IMR-90 (cell line): ENCODE measurements around the gene LGALS3. TPM values are rescaled to one million over a fixed set of nuclear protein-coding genes. Genes with fewer than 3 reads are reported as not detected.

ENCODE experiments used
- ATAC-seq: fragments of 200-7000 bp; cut with Tn5 transposase; 2 replicates; pipeline ENCODE4 v1.9.1; 2020; ENCODE audit warnings: low read depth, mild to moderate bottlenecking, moderate library complexity
- BruUV-seq: library from RNA; stranded (reverse); fragments of 400-500 nt; replicated peaks from 2 replicates; lab custom pipeline; 2021; lab: Mats Ljungman, UMichigan
- CTCF ChIA-PET: fragments of 300-600 bp; formaldehyde crosslinking; extraction: SDS; loops from one replicate; lab custom pipeline; 2021; ENCODE audit warnings: antibody characterized with exemption; lab: Yijun Ruan, JAX
- POLR2A ChIA-PET: fragments of 300-600 bp; sonication (Branson Sonifier 250); formaldehyde crosslinking; loops from one replicate; lab custom pipeline; 2022; ENCODE audit warnings: antibody characterized with exemption; ENCODE audit not compliant: unreplicated experiment; lab: Charles Lee
- DNase-seq: peaks from one replicate; pipeline ENCODE4 v3.0.0; 2013
- H2AFZ ChIP-seq: replicated peaks from 2 replicates; pipeline ENCODE3; 2013; ENCODE audit warnings: low read length, mild to moderate bottlenecking; ENCODE audit not compliant: poor library complexity
- H2AK5ac ChIP-seq: 2 replicates; pipeline ENCODE4 v1.6.1; 2013; ENCODE audit warnings: low read depth, low read length, inconsistent platforms
- H2AK9ac ChIP-seq: replicated peaks from 2 replicates; pipeline ENCODE3; 2013; ENCODE audit warnings: mild to moderate bottlenecking, low read depth, low read length, moderate library complexity; ENCODE audit not compliant: poor library complexity
- H2BK120ac ChIP-seq: 2 replicates; pipeline ENCODE4 v1.6.1; 2013; ENCODE audit warnings: low read depth, low read length, inconsistent platforms
- H2BK15ac ChIP-seq: 3 replicates; pipeline ENCODE4 v1.6.1; 2013; ENCODE audit warnings: low read depth, low read length, inconsistent platforms
- H2BK20ac ChIP-seq: 2 replicates; pipeline ENCODE4 v1.6.1; 2013; ENCODE audit warnings: low read depth, mild to moderate bottlenecking, inconsistent platforms, low read length, moderate library complexity
- H2BK5ac ChIP-seq: 2 replicates; pipeline ENCODE4 v1.6.1; 2013; ENCODE audit warnings: mild to moderate bottlenecking, low read depth, low read length, inconsistent platforms; ENCODE audit not compliant: poor library complexity, severe bottlenecking
- H3K14ac ChIP-seq: replicated peaks from 2 replicates; pipeline ENCODE4 v1.6.1; 2013; ENCODE audit warnings: low read depth, low read length, inconsistent platforms
- H3K18ac ChIP-seq: 2 replicates; pipeline ENCODE4 v1.6.1; 2013; ENCODE audit warnings: low read depth, low read length, control low read depth
- H3K23ac ChIP-seq: 2 replicates; pipeline ENCODE4 v1.6.1; 2013; ENCODE audit warnings: low read depth, low read length, inconsistent platforms
- H3K27ac ChIP-seq: 2 replicates; pipeline ENCODE4 v1.5.1; 2013; ENCODE audit warnings: mild to moderate bottlenecking, control low read depth, low read length; ENCODE audit not compliant: insufficient read depth
- H3K27me3 ChIP-seq: 2 replicates; pipeline ENCODE4 v1.6.1; 2013; ENCODE audit warnings: low read length; ENCODE audit not compliant: control insufficient read depth, insufficient read depth
- H3K36me3 ChIP-seq: 2 replicates; pipeline ENCODE4 v1.6.1; 2013; ENCODE audit warnings: low read length, mixed read lengths; ENCODE audit not compliant: control insufficient read depth, insufficient read depth
- H3K4ac ChIP-seq: 2 replicates; pipeline ENCODE4 v1.6.1; 2013; ENCODE audit warnings: low read depth, low read length, inconsistent platforms
- H3K4me1 ChIP-seq: 2 replicates; pipeline ENCODE4 v1.6.1; 2013; ENCODE audit warnings: low read length, mixed read lengths; ENCODE audit not compliant: control insufficient read depth, insufficient read depth
- H3K4me2 ChIP-seq: 2 replicates; pipeline ENCODE4 v1.6.1; 2013; ENCODE audit warnings: low read depth, mild to moderate bottlenecking, control low read depth, low read length, moderate library complexity
- H3K4me3 ChIP-seq: 2 replicates; pipeline ENCODE4 v1.5.1; 2013; ENCODE audit warnings: low read depth, mild to moderate bottlenecking, control low read depth, low read length, moderate library complexity; ENCODE audit not compliant: insufficient read depth
- H3K56ac ChIP-seq: 2 replicates; pipeline ENCODE4 v1.6.1; 2013; ENCODE audit warnings: low read length, inconsistent platforms; ENCODE audit not compliant: insufficient read depth; ENCODE audit errors: extremely low read depth
- H3K79me1 ChIP-seq, 2 experiments: 2 replicates each; pipeline ENCODE4 v1.6.1; 2013; ENCODE audit warnings: low read length in 2 of 2, inconsistent platforms in 1 of 2, low read depth in 1 of 2
- H3K9ac ChIP-seq: 2 replicates; pipeline ENCODE4 v1.6.1; 2013; ENCODE audit warnings: low read depth, low read length, control low read depth
- H3K9me1 ChIP-seq: 2 replicates; pipeline ENCODE4 v1.6.1; 2013; ENCODE audit warnings: low read length, inconsistent platforms; ENCODE audit not compliant: insufficient read depth
- H3K9me3 ChIP-seq: 2 replicates; pipeline ENCODE4 v1.6.1; 2013; ENCODE audit warnings: low read length; ENCODE audit not compliant: control insufficient read depth, insufficient read depth
- H4K20me1 ChIP-seq: 2 replicates; pipeline ENCODE4 v1.6.1; 2013; ENCODE audit warnings: low read length, inconsistent platforms; ENCODE audit not compliant: insufficient read depth
- H4K5ac ChIP-seq: 2 replicates; pipeline ENCODE4 v1.6.1; 2013; ENCODE audit warnings: mild to moderate bottlenecking, low read depth, low read length, control low read depth
- H4K8ac ChIP-seq, 2 experiments: 2 replicates each; pipeline ENCODE4 v1.6.1; 2013; ENCODE audit warnings: low read depth in 2 of 2, low read length in 2 of 2, control low read depth in 1 of 2, inconsistent platforms in 1 of 2
- H4K91ac ChIP-seq: 2 replicates; pipeline ENCODE4 v1.6.1; 2013; ENCODE audit warnings: low read depth, low read length, inconsistent platforms; ENCODE audit not compliant: insufficient read depth
- CEBPB ChIP-seq: IDR thresholded peaks from 2 replicates; pipeline ENCODE4 v1.6.1; 2012; ENCODE audit warnings: low read depth, low read length, improper control_type of control experiment
- CHD1 ChIP-seq: IDR thresholded peaks from 2 replicates; pipeline ENCODE4 v1.6.1; 2012; ENCODE audit warnings: low read depth, low read length, improper control_type of control experiment
- FOS ChIP-seq: fragments of 150-350 bp; IDR thresholded peaks from 2 replicates; pipeline ENCODE4 v1.6.1; 2016; ENCODE audit warnings: low read depth, low read length
- MAFK ChIP-seq: IDR thresholded peaks from 2 replicates; pipeline ENCODE4 v1.6.1; 2012; ENCODE audit warnings: low read depth, low read length, improper control_type of control experiment
- MAZ ChIP-seq: IDR thresholded peaks from 2 replicates; pipeline ENCODE4 v1.6.1; 2012; ENCODE audit warnings: low read depth, mild to moderate bottlenecking, low read length, improper control_type of control experiment, moderate library complexity, borderline replicate concordance
- MXI1 ChIP-seq: IDR thresholded peaks from 2 replicates; pipeline ENCODE4 v1.6.1; 2012; ENCODE audit warnings: low read depth, mild to moderate bottlenecking, low read length, moderate library complexity, borderline replicate concordance
- NFE2L2 ChIP-seq: fragments of 150-350 bp; IDR thresholded peaks from 2 replicates; pipeline ENCODE4 v1.6.1; 2016; ENCODE audit warnings: low read depth, mild to moderate bottlenecking, low read length
- POLR2A ChIP-seq: IDR thresholded peaks from 2 replicates; pipeline ENCODE4 v1.6.1; 2012; ENCODE audit warnings: mild to moderate bottlenecking, low read depth, low read length
- RAD21 ChIP-seq: IDR thresholded peaks from 2 replicates; pipeline ENCODE4 v1.6.1; 2012; ENCODE audit warnings: low read length, improper control_type of control experiment
- RFX5 ChIP-seq: IDR thresholded peaks from 2 replicates; pipeline ENCODE4 v1.8.0; 2012; ENCODE audit warnings: low read depth, mild to moderate bottlenecking, low read length, moderate library complexity
- WGBS, 2 experiments: methylation state at CpG; one replicate each; pipeline versions ENCODE4 v1.1.5 to v1.1.7; 2013; ENCODE audit warnings: missing lambda C conversion rate in 2 of 2; ENCODE audit not compliant: insufficient read length in 1 of 2; ENCODE audit errors: extremely low coverage in 2 of 2; 5-methylcytosine and 5-hydroxymethylcytosine counted together
- dilution Hi-C: fragments of 300-500 bp; cut with HindIII; formaldehyde crosslinking; loops from one replicate; pipeline ENCODE4 v1.14.3; 2018; ENCODE audit warnings: low sequenced_read_pairs; ENCODE audit not compliant: unreplicated experiment
- in situ Hi-C: fragments of 300-500 bp; cut with MboI; formaldehyde crosslinking; loops from 3 replicates; pipeline ENCODE4 v1.14.3; 2019; ENCODE audit warnings: low sequenced_read_pairs, inconsistent platforms, mixed read lengths
- intact Hi-C: fragments of 100-400 bp; cut with micrococcal nuclease; formaldehyde crosslinking; loops from 2 replicates; pipeline ENCODE4 v1.10.0; 2022
- polyA plus RNA-seq, 3 experiments: library from polyadenylated mRNA; depleted of rRNA; stranded (reverse); fragments of >200 nt; gene quantifications; 2 replicates each; pipeline ENCODE4 v1.2.3, GENCODE V29; 2012; ENCODE audit warnings: low replicate concordance in 1 of 3
- total RNA-seq: library from RNA; depleted of rRNA; stranded (reverse); fragments of >200 nt; gene quantifications from 2 replicates; pipeline ENCODE4 v1.2.3, GENCODE V29; 2012
- TF ChIP-seq, protein P1 (sequence below): fragments of 150-350 bp; IDR thresholded peaks from 2 replicates; pipeline ENCODE4 v1.6.1; 2017; ENCODE audit warnings: mild to moderate bottlenecking, antibody characterized with exemption, low read length, low read depth
- TF ChIP-seq, protein P2 (sequence below): fragments of 150-350 bp; IDR thresholded peaks from 2 replicates; pipeline ENCODE4 v1.6.1; 2016; ENCODE audit warnings: low read depth, mild to moderate bottlenecking, low read length, moderate library complexity, borderline replicate concordance

Gene LGALS3
- total and polyA plus RNA-seq, 2 of the 4 experiments (the other 2 are of a cell fraction), result 84.4 to 171 TPM

DNA sequence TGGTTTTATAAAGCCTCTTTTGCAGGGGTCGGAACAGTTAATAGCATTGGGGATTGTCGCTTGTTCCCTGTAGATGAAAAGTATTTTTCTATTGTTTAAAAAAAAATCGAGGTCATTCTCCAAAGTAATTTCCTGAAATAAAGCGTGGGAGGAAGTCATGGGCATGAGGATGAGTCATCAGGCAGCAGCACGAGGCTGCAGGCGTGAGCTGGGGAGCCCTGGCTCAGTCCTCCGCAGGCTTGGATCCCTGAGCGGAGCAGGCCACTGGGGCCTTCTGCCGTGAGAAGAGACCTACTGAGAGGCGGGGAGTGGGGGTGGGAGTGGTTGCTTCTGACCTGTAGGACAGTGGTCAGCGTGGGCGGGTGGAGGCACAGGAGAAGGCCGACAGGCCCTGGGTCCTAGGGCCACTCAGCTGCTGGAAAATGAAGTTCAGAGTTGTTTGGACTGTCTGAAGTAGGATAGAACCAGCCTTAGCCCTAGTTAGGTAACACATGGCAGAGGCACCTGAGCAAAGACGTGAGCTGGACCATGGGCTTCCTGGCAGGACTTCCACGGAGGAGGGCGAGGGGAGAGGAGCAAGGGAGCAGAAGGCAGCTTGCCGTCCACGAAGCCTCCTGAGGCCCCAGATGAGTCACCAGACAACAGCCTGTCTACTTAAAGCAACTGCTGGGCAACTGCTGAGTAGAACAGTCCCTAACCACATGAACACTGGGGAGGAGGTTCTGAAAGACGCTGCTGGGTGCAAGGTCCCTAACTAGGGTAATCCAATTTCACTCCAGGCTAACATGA, 21.1 kb upstream of the LGALS3 start (continued):
- TF ChIP-seq NFE2L2 (peak; percentile 60; the same call in 1 of the 2 replicates), MAZ (peak; percentile 64), POLR2A (peak; percentile 85)

DNA sequence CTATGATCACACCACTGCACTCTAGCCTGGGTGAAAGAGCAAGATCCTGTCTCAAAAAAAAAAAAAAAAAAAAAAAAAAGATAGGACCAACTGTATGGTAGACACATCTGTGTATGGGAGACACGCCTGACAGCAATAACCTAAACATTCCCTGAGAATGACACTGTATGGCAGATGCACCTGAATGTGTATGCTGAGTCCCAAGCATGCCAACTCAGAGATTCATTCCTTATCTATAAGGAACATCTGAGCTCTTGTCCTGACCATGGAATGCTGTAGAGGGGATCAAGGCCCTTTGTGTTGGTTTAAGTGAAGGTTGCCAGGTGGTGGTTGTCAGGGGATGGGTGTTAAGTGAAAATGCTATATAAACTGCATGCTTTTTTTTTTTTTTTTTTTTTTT, 19.2 kb upstream of the LGALS3 start:
- H3K23ac ChIP-seq, result no peak overlapping the region
- peaks cover 0 to 13% of the 10 kb centered on the region in 2 experiments; a peak in 1 of 4 replicates for H3K79me1 ChIP-seq
- 0 out of 2 replicates have a peak, but pooled peaks cover 3% of the 10 kb centered on the region for H4K20me1 ChIP-seq
- H2AK5ac ChIP-seq, result peak overlapping the region; percentile 93
- H2AK9ac ChIP-seq, result no peak overlapping the region
- H3K9me1 ChIP-seq, result peaks cover 8% of the 10 kb centered on the region; the same call in 1 of the 2 replicates
- H3K56ac ChIP-seq, result no peak overlapping the region
- ATAC-seq (no peak), DNase-seq (no peak)
- in situ Hi-C loops, result no loop called here
- no peak overlapping the region for H4K5ac ChIP-seq
- no peak overlapping the region for H3K27ac ChIP-seq
- no peak overlapping the region for H3K4me3 ChIP-seq
- H3K9me3 ChIP-seq, result no peaks in the 10 kb centered on the region
- H3K18ac ChIP-seq, result no peak overlapping the region
- ChIA-PET POLR2A (interaction anchor here (0.7 kb wide), 1 partner anchor 8 kb away, joined by 10 read pairs; no protein-coding TSS in a partner anchor), CTCF (interaction anchor here (0.7 kb wide), 1 partner anchor 244 kb away, joined by 9 read pairs; no protein-coding TSS in a partner anchor)
- H3K4ac ChIP-seq, result peak overlapping the region; percentile 96; the same call in 1 of the 2 replicates
- H2BK15ac ChIP-seq, result peak overlapping the region; percentile 74; the same call in 2 of the 3 replicates
- H4K8ac ChIP-seq, result no peak overlapping the region; a peak in 1 of 4 replicates
- H3K27me3 ChIP-seq, result no peaks in the 10 kb centered on the region
- H3K9ac ChIP-seq, result no peak overlapping the region
- H2BK120ac ChIP-seq, result peak overlapping the region; percentile 97; the same call in 1 of the 2 replicates
- no CpG with 5 or more reads among the region's 1 CpG for WGBS, 2 experiments
- no TSS peak for BruUV-seq
- peak overlapping the region; percentile 83 for H2BK20ac ChIP-seq
- H4K91ac ChIP-seq, result peak overlapping the region; percentile 19; the same call in 1 of the 2 replicates
- H3K36me3 ChIP-seq, result no peaks in the 10 kb centered on the region
- no peak overlapping the region for H2AFZ ChIP-seq
- no peak overlapping the region for H3K4me2 ChIP-seq
- peak overlapping the region; percentile 72; the same call in 1 of the 2 replicates for H3K14ac ChIP-seq
- peaks cover 15% of the 10 kb centered on the region for H3K4me1 ChIP-seq
- dilution Hi-C loops, result no loop called here
- intact Hi-C loops, result no loop called here
- H2BK5ac ChIP-seq, result no peak overlapping the region
- TF ChIP-seq NFE2L2 (no peak), CEBPB (no peak), RFX5 (no peak), FOS (no peak), RAD21 (no peak), MAZ (no peak), MXI1 (no peak), CHD1 (no peak), MAFK (no peak), POLR2A (no peak)
- TF ChIP-seq, protein P1, sequence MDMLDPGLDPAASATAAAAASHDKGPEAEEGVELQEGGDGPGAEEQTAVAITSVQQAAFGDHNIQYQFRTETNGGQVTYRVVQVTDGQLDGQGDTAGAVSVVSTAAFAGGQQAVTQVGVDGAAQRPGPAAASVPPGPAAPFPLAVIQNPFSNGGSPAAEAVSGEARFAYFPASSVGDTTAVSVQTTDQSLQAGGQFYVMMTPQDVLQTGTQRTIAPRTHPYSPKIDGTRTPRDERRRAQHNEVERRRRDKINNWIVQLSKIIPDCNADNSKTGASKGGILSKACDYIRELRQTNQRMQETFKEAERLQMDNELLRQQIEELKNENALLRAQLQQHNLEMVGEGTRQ, result no peak
- TF ChIP-seq, protein P2, sequence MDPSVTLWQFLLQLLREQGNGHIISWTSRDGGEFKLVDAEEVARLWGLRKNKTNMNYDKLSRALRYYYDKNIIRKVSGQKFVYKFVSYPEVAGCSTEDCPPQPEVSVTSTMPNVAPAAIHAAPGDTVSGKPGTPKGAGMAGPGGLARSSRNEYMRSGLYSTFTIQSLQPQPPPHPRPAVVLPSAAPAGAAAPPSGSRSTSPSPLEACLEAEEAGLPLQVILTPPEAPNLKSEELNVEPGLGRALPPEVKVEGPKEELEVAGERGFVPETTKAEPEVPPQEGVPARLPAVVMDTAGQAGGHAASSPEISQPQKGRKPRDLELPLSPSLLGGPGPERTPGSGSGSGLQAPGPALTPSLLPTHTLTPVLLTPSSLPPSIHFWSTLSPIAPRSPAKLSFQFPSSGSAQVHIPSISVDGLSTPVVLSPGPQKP, result no peak
